GM10266 (cell line): ENCODE measurements around the gene PJVK.
"Not testable (repeated sequence)": the region's sequence is repeated elsewhere in the genome, so short reads cannot be mapped to it uniquely, and the experiment has no call there.

Experiments used
- DNase-seq: peaks from one replicate; pipeline ENCODE4 v3.0.0; 2012; ENCODE audit errors: extremely low spot score
- CTCF ChIP-seq: IDR thresholded peaks from 2 replicates; pipeline ENCODE4 v1.5.1; 2012; ENCODE audit warnings: mild to moderate bottlenecking, low read depth; ENCODE audit not compliant: control insufficient read depth, insufficient read depth; ENCODE audit errors: missing control alignments

The PJVK gene

GRCh38 chr2:178457390-178457886, 6.3 kb downstream of the PJVK start:
- DNase-seq, result no peak
- TF ChIP-seq CTCF, result no peak

- TF ChIP-seq CTCF, result no peak
- no peak for DNase-seq
These were observed 18.2 kb downstream of the PJVK start for GRCh38 chr2:178469219-178469849.

GRCh38 chr2:178471313-178471712, 20.1 kb downstream of the PJVK start:
- not testable (repeated sequence) for DNase-seq

GRCh38 chr2:178473373-178473772, 22.2 kb downstream of the PJVK start:
- TF ChIP-seq CTCF, result no peak
- no peak for DNase-seq

- no peak for TF ChIP-seq CTCF
- DNase-seq, result no peak
These were observed 22.8 kb downstream of the PJVK start for GRCh38 chr2:178473931-178474330.

- DNase-seq, result no peak
- no peak for TF ChIP-seq CTCF
These were observed 23.4 kb downstream of the PJVK start for GRCh38 chr2:178474560-178474959.

GRCh38 chr2:178476477-178476876, 25.3 kb downstream of the PJVK start:
- no peak for DNase-seq
- TF ChIP-seq CTCF, result no peak

GRCh38 chr2:178477443-178478129, 26.4 kb downstream of the PJVK start:
- DNase-seq, result no peak

More at GRCh38 chr2:178477443-178478129, 26.4 kb downstream of the PJVK start:
- no peak for TF ChIP-seq CTCF
